GM19452 (cell line): ENCODE results near the gene PON2.
A peak's percentile ranks its signal among the peaks of the same experiment; 100 is the strongest.
"Not testable (repeated sequence)": the region's sequence is repeated elsewhere in the genome, so short reads cannot be mapped to it uniquely, and the experiment has no call there.

ENCODE experiments used
- ATAC-seq: cut with Tn5 transposase; IDR thresholded peaks from one replicate; pipeline ENCODE4 v1.9.1; 2021; ENCODE audit not compliant: unreplicated experiment

Gene PON2

GRCh38 chr7:95434557-95435421, at the start of gene PON2:
PON2 (minus strand) TSS chr7:95435028; CDS start chr7:95434951, 77 bp downstream.
- ATAC-seq: peak; percentile 98

- no peak for ATAC-seq
These were observed 47.6 kb upstream of the PON2 start for GRCh38 chr7:95482424-95482823.

- no peak for ATAC-seq
These were observed 46.7 kb upstream of the PON2 start for GRCh38 chr7:95481271-95482165.

GRCh38 chr7:95479992-95480624, 45.3 kb upstream of the PON2 start:
- ATAC-seq: peak; percentile 82

- no peak for ATAC-seq
These were observed 43.6 kb upstream of the PON2 start for GRCh38 chr7:95478272-95479037.

- peak; percentile 58 for ATAC-seq
These were observed 42.2 kb upstream of the PON2 start for GRCh38 chr7:95476904-95477594.

GRCh38 chr7:95476072-95476847, 41.4 kb upstream of the PON2 start:
- no peak for ATAC-seq

- no peak for ATAC-seq
These were observed 38.6 kb upstream of the PON2 start for GRCh38 chr7:95473276-95473985.

- ATAC-seq: no peak
These were observed 37.8 kb upstream of the PON2 start for GRCh38 chr7:95472581-95473161.

GRCh38 chr7:95471071-95471470, 36.2 kb upstream of the PON2 start:
- no peak for ATAC-seq

- ATAC-seq: peak; percentile 99
These were observed 35.6 kb upstream of the PON2 start for GRCh38 chr7:95470452-95470851.

- no peak for ATAC-seq
These were observed 35.0 kb upstream of the PON2 start for GRCh38 chr7:95469848-95470247.

GRCh38 chr7:95469187-95469586, 34.4 kb upstream of the PON2 start:
- no peak for ATAC-seq

GRCh38 chr7:95467912-95468607, 33.2 kb upstream of the PON2 start:
- ATAC-seq: no peak

GRCh38 chr7:95460653-95461052, 25.8 kb upstream of the PON2 start:
- not testable (repeated sequence) for ATAC-seq

- ATAC-seq: no peak
These were observed 23.1 kb upstream of the PON2 start for GRCh38 chr7:95457947-95458346.

- peak; percentile 73 for ATAC-seq
These were observed 19.7 kb upstream of the PON2 start for GRCh38 chr7:95454438-95455045.
